8988T (cell line): ENCODE measurements around the gene C14orf132.

Source experiments
- DNase-seq: peaks from one replicate; pipeline ENCODE4 v3.0.0; 2011

Gene C14orf132

DNA sequence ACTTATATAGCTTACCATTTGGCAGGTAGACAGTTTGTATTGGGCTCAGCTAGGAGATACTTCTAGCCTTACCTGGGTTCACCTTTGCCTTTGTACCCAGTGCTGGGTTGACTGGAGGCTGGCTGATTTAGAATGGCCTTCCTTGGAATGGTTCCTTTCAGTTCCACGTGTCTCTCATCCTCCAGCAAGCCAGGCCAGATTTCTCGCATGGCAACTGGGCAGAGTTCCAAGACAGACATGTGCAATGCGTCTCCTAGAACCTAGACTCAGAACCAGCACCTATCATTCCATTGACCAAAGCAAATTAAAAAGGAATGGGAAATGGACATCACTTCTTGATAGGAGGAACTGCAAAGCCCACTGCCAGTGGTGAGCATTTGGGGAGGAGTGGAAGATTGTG, 86.4 kb downstream of the C14orf132 start:
- DNase-seq = no peak

DNA sequence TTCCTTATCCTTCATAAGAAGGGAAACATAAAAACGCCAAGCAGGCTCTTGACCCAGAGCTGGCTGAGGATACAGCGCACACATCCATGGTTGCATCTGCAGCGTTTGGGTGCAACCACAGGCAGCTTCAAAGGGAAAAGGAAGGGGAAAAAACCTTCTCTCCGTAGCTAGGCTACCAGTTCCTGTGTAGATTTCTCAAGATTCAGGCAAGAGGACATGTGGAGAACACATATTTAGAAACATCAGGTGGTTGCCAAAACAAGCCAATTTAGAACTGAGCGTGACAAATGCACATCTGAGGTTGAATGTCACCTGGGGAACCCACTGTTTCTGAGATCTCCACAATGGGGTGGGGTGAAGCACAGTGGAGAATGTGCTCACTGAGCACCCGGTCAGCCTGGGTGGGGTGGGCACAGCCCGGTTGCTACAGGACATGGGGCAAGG, 87.2 kb downstream of the C14orf132 start:
- DNase-seq = no peak

DNA sequence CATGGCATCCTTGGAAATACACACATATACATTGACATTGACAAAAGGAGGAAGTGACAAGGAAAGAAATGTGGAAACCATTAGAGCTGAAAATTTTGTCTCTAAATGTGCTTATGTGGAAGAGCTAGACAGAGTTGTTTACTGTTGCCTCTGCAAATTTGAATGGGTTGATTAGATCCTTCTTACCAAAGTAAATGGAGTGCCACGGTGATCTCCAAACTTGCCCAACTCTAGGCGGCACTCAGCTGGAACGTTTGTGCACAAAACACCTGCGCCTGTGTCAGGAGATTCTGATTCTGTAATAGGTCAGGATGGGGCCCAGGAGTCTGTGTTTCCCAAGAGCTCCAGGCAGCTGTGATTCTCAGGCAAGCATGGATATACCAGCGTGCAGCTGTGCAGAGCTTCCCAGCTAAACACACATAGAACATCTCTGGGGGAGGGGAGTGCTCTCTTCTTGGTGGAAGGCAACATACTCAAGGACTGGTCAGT, 87.7 kb downstream of the C14orf132 start:
- DNase-seq = no peak

DNA sequence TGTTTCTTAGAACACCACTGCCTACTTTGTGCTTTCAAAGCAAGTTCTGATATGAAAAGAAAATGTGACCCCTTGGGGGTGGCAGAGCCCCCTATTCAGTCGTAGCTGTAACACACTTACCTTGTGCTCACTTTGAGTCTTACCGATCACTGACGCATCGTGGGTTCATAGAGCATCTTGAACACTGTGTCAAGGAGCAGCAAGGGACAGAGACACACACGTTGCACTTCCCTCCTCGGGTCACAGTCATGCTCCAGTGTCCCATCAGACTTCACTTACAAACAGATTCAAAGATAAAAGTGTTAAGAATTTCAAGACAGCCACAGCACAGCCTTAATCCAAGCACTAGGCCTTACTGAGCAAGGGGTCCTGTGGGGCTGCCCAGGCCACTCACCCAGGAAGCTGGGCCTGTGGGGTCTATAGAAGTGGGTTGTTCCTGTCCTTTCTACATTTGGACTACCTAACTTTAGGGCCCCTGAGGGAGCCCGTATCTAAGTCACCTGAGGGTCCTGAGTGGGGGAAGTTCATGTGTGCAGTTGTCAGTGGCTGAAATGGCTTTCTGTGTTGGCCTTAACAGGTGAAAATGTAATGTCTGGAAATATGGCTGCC, 90.1 kb downstream of the C14orf132 start:
- no peak for DNase-seq

DNA sequence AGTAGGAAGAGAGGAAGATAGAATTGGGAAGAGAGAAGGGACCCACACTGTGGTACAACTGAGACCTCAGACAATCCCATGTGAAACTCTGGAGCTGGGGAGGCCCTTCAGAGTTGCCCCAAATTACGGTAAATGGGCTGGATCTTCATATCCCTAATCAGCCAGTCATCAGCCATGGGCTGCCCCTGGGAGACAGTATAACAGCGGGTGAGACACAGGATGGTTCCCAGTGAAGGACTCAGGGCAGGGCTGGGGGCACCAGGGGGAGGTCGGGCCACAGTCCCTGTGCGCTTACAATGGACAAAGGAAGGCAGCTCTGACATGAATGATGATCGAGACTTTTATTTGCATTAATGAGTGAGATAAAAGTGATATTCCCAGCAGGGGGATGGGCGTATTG, 91.2 kb downstream of the C14orf132 start:
- no peak for DNase-seq

DNA sequence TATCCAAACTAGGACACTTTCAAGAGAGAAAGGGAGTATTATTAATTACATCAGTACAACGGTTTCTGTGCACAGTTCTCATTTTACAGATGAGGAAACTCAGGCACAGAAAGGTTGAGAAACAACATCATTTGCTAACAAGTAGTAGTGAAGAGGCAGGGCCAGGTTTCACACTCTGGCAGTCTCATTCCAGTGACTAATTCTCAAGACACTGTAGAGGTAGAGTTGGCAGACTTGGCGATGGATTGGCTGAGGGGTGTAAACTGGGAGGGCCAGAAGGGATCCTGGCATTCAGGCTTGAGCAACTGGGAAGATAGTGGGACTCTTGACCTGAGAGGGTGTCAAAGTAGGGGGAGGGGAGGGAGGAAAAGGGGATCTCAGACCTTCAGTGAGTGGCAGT, 91.7 kb downstream of the C14orf132 start:
- DNase-seq = no peak

DNA sequence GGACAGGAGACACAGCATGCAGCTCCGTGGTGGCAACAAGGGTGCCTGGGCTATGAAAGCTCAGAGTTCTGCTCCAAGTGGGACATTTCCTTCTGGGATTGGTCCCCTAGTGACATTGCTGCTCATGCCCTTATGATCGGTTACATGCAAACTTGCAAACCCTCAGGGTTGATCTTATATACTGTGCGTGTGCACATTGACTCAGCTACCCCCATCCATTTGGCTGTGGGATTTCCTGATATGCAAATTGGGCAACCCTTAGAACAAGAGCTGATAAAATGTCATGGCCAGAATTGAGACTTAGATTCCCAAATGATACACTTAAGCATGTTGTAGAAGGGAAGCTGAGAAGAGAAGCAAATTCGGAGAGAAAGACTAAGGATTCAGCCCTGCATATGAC, 92.7 kb downstream of the C14orf132 start:
- no peak for DNase-seq

DNA sequence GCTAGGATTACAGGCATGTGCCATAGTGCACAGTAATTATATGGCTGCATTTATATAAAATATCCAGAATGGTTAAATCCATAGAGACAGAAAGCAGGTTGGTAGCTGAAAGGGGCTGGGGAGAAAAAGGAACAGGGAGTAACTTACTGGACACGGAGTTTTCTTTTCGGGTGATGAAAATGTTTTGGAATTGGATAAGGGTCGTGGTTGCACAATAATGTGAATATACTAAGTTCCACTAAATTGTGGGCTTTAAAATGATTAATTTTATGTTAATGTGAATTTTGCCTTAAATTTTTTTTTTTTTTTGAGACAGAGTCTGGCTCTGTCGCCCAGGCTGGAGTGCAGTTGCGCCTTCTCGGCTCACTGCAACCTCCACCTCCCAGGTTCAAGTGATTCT, 95.3 kb downstream of the C14orf132 start:
- DNase-seq = no peak

DNA sequence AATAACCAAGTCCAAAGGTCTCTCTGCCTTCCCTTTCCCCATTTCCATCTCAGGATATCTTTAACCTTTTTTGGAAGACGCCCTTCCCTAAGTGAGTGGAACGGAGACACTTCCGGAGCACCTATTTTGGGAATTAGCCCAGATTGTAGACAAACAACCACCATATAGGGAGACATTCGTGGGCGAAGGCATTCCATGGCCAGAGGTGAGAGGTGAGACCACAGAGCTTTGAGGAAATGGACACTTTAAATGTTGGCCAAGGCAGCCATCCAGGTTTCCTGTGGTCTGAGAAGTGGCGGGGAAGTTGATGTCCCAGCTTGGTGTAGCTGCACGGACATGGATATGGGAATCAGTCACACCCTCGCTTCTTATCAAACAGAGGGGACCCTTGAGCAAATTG, 96.1 kb downstream of the C14orf132 start:
- DNase-seq = no peak

DNA sequence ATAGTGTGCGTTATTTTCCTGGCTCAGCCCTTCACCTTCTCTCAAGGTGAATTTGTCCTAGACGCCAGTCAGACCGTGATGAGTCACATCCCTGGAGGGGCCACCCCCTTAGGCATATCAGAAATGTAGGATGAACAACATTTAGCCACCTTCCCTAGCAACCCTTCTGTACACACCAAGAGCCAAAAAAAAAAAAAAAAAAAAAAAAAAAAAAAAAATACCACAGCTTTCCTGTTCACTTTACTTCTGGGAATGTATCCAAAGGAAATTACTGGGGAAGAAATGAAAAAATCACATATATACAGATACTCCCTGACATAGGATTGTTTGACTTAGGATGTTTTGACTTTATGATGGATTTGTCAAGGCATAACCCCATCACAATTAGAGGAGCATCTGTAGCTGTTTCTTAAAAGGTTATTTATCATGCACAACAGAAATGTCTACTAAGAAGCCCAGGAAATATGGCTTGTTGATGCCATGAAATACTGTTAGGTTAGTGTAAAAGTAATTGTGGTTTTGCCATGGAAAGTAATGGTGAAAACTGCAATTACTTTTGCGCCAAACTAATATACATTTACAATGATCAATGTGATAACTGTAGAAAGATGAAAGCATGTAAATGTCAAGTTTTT, 97.3 kb downstream of the C14orf132 start:
- no peak for DNase-seq

DNA sequence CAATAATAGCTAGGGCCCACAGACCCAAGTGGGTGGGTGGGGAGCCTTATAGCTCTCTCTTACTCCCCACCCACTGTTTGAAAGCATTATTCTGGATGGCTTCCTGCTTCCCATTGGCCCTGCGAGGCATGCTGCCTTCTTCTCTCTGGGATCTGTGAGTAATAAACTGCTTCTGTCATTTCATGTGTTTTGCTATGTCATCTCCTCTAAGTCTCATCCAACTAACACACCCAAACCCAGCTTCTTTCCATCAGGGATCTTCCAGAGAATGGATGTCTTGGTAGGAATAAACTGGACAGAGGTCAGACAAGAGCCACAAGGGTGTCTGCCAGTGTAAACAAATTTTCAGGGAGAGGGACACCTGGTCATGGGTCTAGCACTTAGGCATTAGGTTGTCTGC, 99.1 kb downstream of the C14orf132 start:
- DNase-seq = no peak

DNA sequence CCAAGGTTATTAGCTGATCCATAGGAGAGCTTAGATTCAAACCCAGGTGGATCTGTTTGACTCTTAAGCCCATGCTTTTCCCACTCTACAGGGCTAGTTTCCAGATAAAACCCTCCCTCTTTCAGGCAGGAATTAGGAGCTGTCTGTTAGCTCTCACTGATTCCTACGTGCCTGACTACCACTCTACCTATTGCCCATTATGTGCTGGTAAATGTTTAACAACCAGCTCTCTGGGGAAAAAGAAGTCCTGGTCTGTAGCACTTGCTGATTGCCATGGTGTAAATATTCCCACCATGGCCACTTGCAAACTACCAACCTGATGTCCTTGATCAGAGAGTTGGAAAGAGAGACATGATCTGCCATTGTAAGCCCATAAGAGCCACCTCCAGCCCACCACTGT, 100.0 kb downstream of the C14orf132 start:
- no peak for DNase-seq

DNA sequence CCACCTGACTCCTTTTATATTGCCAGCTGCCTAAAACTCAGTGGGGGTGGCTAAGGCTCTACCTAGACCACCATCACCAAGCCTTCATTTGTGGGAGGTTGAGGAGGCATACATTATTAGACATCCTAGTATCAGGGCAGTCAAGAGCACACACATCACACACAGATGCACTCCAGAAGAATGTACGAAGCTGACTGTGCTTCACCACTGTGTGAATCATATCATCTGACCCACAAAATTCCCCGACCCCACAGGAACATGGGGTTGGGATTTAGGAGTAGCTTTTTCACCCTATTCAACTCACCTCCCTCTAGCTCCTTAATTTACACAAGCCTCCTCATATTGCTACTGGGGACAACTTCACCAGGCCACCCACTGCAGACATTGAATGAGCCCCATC, 100.7 kb downstream of the C14orf132 start:
- no peak for DNase-seq

DNA sequence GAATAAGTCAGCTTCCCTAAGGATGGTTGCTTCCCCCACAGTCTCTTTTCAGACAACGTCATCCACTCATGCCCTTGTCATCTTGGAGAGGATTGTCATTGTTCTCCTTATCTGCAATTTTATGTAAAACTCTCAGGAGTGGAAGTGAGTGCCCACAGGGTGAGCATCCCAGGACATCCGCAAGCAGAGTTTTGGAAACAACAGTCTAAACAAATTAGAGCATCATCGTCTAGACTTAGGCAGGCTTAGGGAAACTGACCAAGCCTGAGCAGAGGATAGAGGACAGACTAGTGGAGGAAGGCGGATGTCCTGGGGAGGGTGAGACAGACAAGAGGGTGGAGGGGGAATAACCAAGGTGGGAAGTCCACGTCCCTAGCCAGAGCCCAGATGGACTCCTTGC, 101.8 kb downstream of the C14orf132 start:
- DNase-seq = no peak
